Spinal cord (tissue), 10 donors: ENCODE measurements around the gene PLD6. TPM values are rescaled to one million over a fixed set of nuclear protein-coding genes. Genes with fewer than 3 reads are reported as not detected.
A peak's percentile ranks its signal among the peaks of the same experiment; 100 is the strongest.
"Not testable (repeated sequence)": the region's sequence is repeated elsewhere in the genome, so short reads cannot be mapped to it uniquely, and the experiment has no call there.

Experiments used
- DNase-seq, 6 donors: peaks; one replicate each; pipeline versions ENCODE4 v3.0.0 to v3.0.0-alpha.2; 2013 to 2015; ENCODE audit warnings: low spot score in 6 of 6, low read depth in 4 of 6
- H3K27ac ChIP-seq: one replicate; pipeline ENCODE4 v1.5.1; 2013; ENCODE audit warnings: low read depth, low read length, control low read depth
- H3K27me3 ChIP-seq: one replicate; pipeline ENCODE4 v1.6.1; 2013; ENCODE audit warnings: low read length; ENCODE audit not compliant: control insufficient read depth, insufficient read depth
- H3K36me3 ChIP-seq: one replicate; pipeline ENCODE4 v1.6.1; 2013; ENCODE audit warnings: low read length; ENCODE audit not compliant: control insufficient read depth, insufficient read depth
- H3K4me1 ChIP-seq: one replicate; pipeline ENCODE4 v1.6.1; 2013; ENCODE audit warnings: low read length; ENCODE audit not compliant: control insufficient read depth, insufficient read depth
- H3K4me3 ChIP-seq: one replicate; pipeline ENCODE4 v1.5.1; 2013; ENCODE audit warnings: low read depth, low read length, control low read depth
- H3K9me3 ChIP-seq: one replicate; pipeline ENCODE4 v1.6.1; 2013; ENCODE audit warnings: low read length; ENCODE audit not compliant: control insufficient read depth, insufficient read depth
- WGBS: methylation state at CpG from one replicate; pipeline ENCODE4 v1.1.5; 2013; ENCODE audit warnings: missing lambda C conversion rate; ENCODE audit not compliant: insufficient coverage; 5-methylcytosine and 5-hydroxymethylcytosine counted together
- polyA plus RNA-seq, 2 donors: library from polyadenylated mRNA; unstranded; fragments of 120-200 nt; gene quantifications; one replicate each; pipeline ENCODE4 v1.2.1, GENCODE V29; 2013; ENCODE audit not compliant: insufficient read length in 2 of 2
- total RNA-seq, 2 donors: library from RNA; depleted of rRNA in 1 of 2; stranded (reverse); fragments of 120-200 nt in 1 of 2; fragments of >200 nt in 1 of 2; gene quantifications; one replicate each; pipeline versions ENCODE4 v1.2.3 to v1.2.4, GENCODE V29; 2013 to 2014
- donor health status: healthy.

Gene PLD6
- total and polyA plus RNA-seq, 4 donors: 10.2 to 14.7 (median 11.8) TPM

GRCh38 chr17:17190188-17190587, 15.9 kb downstream of the PLD6 start:
- Histone ChIP-seq H3K27ac (no peak overlapping the region), H3K4me3 (no peak overlapping the region), H3K36me3 (peaks cover 28% of the 10 kb centered on the region), H3K9me3 (no peaks in the 10 kb centered on the region), H3K27me3 (no peaks in the 10 kb centered on the region), H3K4me1 (peaks cover 17% of the 10 kb centered on the region)
- WGBS: 87% methylated on average over 7 of the region's 7 CpGs
- DNase-seq: no peak

GRCh38 chr17:17189559-17189958, 16.6 kb downstream of the PLD6 start:
- Histone ChIP-seq H3K9me3 (no peaks in the 10 kb centered on the region), H3K4me3 (no peak overlapping the region), H3K36me3 (peaks cover 34% of the 10 kb centered on the region), H3K27ac (no peak overlapping the region), H3K27me3 (no peaks in the 10 kb centered on the region), H3K4me1 (peaks cover 17% of the 10 kb centered on the region)
- DNase-seq: no peak
- WGBS: 65% methylated on average over 3 of the region's 4 CpGs

GRCh38 chr17:17188586-17188985, 17.5 kb downstream of the PLD6 start:
- H3K27ac ChIP-seq: no peak overlapping the region
- H3K9me3 ChIP-seq: no peaks in the 10 kb centered on the region
- peaks cover 17% of the 10 kb centered on the region for H3K4me1 ChIP-seq
- H3K36me3 ChIP-seq: peaks cover 43% of the 10 kb centered on the region
- H3K27me3 ChIP-seq: no peaks in the 10 kb centered on the region
- 97% methylated on average over 3 of the region's 4 CpGs for WGBS
- no peak overlapping the region for H3K4me3 ChIP-seq
- DNase-seq: no peak

- Histone ChIP-seq H3K36me3 (peaks cover 60% of the 10 kb centered on the region), H3K27me3 (no peaks in the 10 kb centered on the region), H3K9me3 (no peaks in the 10 kb centered on the region), H3K27ac (no peak overlapping the region), H3K4me3 (no peak overlapping the region), H3K4me1 (peaks cover 16% of the 10 kb centered on the region)
- DNase-seq: no peak
- WGBS: 77% methylated on average over 12 of the region's 14 CpGs
Measured at GRCh38 chr17:17186551-17187505, 19.3 kb downstream of the PLD6 start.

- Histone ChIP-seq H3K27me3 (no peaks in the 10 kb centered on the region), H3K4me1 (peaks cover 16% of the 10 kb centered on the region), H3K27ac (no peak overlapping the region), H3K4me3 (no peak overlapping the region), H3K9me3 (no peaks in the 10 kb centered on the region), H3K36me3 (peaks cover 64% of the 10 kb centered on the region)
- DNase-seq: no peak
- WGBS: 63% methylated on average over 3 of the region's 3 CpGs
Measured at GRCh38 chr17:17186051-17186450, 20.1 kb downstream of the PLD6 start.

GRCh38 chr17:17184985-17185757, 21.0 kb downstream of the PLD6 start:
- H3K27ac ChIP-seq, H3K9me3 ChIP-seq, H3K27me3 ChIP-seq, H3K4me3 ChIP-seq, DNase-seq: not testable (repeated sequence)
- Histone ChIP-seq H3K36me3 (peaks cover 73% of the 10 kb centered on the region), H3K4me1 (peaks cover 21% of the 10 kb centered on the region)
- WGBS: 71% methylated on average over 7 of the region's 13 CpGs

- peaks cover 84% of the 10 kb centered on the region for H3K36me3 ChIP-seq
Measured at GRCh38 chr17:17183744-17184143, 22.4 kb downstream of the PLD6 start.

GRCh38 chr17:17182598-17183136, 23.5 kb downstream of the PLD6 start:
- Histone ChIP-seq H3K36me3 (peaks cover 85% of the 10 kb centered on the region), H3K27ac (no peak overlapping the region), H3K4me1 (peaks cover 24% of the 10 kb centered on the region), H3K27me3 (no peaks in the 10 kb centered on the region), H3K4me3 (no peak overlapping the region), H3K9me3 (no peaks in the 10 kb centered on the region)
- DNase-seq: no peak
- WGBS: 100% methylated on average over 6 of the region's 6 CpGs

More at GRCh38 chr17:17183744-17184143, 22.4 kb downstream of the PLD6 start:
- Histone ChIP-seq H3K4me1 (peaks cover 24% of the 10 kb centered on the region), H3K27me3 (no peaks in the 10 kb centered on the region), H3K4me3 (no peak overlapping the region), H3K9me3 (no peaks in the 10 kb centered on the region), H3K27ac (no peak overlapping the region)
- 94% methylated on average over 2 of the region's 4 CpGs for WGBS
- DNase-seq: no peak

GRCh38 chr17:17181666-17182597, 24.2 kb downstream of the PLD6 start:
- 85% methylated on average over 12 of the region's 15 CpGs for WGBS
- Histone ChIP-seq H3K9me3 (no peaks in the 10 kb centered on the region), H3K27ac (no peak overlapping the region), H3K36me3 (peaks cover 85% of the 10 kb centered on the region), H3K4me1 (peaks cover 16% of the 10 kb centered on the region), H3K4me3 (no peak overlapping the region), H3K27me3 (no peaks in the 10 kb centered on the region)
- DNase-seq: peak in 1 of 6 donors; percentile 40
